HG03025 (cell line): ENCODE measurements around the gene RCOR3.

Experiments
- ATAC-seq: cut with Tn5 transposase; IDR thresholded peaks from one replicate; pipeline ENCODE4 v1.9.1; 2021; ENCODE audit warnings: mild to moderate bottlenecking, moderate library complexity; ENCODE audit not compliant: unreplicated experiment, low FRiP score

RCOR3 gene

GRCh38 chr1:211361202-211361601 lies 102.0 kb downstream of the RCOR3 start:
- ATAC-seq: no peak
